Inferior parietal cortex (tissue), 1 donor: ENCODE measurements around the gene ATAD3A.
"Not testable (repeated sequence)": the region's sequence is repeated elsewhere in the genome, so short reads cannot be mapped to it uniquely, and the experiment has no call there.

ENCODE experiments used
- DNase-seq: peaks from one replicate; pipeline ENCODE4 v3.0.0-alpha.2; 2016; ENCODE audit errors: extremely low spot score

The ATAD3A gene

DNA sequence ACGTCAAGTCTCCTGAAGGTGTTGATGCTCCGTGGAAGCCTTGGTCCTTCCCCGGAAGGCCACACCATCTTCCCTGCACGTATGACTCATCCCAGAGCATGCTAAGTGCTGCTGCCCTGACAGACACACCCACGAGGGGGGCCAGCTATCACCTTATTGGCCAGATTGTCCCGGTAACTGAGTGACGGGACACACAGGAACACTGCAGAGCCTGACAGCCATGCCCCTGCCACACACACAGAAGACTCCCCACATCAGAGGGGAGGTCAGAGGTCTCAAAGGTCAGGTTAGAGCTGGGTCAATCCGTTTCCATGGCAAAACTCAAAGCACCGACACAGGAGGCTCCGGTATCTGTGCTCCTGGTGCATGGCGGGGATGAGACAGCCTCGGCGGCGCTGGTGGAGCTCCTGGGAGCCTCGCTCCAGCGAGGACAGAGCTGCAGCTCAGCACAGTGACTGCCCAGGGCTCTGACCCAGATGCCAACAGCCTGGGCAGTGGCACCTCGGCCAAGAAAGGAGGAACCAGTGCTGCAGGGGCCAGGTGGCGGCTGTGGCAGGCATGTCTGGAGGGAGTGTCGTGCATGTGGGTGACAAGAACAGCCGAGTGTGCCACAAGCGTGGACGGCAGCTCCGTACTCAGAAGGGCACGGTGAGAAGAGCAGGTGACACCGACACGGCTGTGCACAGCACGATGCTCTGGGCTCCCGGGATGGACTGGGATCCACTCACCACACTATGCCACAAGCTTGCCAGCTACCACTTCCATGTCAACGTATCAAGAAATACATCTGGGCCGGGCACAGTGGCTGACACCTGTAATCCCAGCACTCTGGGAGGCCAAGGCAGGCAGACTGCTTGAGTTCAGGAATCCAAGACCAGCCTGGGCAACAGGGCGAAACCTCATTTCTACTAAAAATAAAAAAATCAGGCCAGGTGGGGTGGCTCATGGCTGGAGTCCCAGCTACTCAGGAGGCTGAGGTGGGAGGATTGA, 43.3 kb downstream of the ATAD3A start:
- no peak for DNase-seq

GRCh38 chr1:1556505-1556904, 44.5 kb downstream of the ATAD3A start:
- no peak for DNase-seq

DNA sequence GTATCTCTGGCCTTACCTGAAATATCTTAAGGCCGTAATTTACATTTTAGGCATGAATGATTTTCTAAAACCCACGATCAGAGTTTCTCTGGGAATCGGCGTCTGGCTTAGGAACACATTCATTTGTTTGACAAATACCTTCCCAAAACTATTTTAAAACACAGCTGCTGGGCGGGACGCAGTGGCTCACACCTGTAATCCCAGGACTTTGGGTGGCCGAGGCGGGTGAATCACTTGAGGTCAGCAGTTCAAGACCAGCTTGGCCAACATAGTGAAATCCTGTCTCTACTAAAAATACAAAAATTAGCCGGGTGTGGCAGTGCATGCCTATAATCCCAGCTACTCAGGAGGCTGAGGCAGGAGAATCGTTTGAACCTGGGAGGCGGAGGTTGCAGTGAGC, 45.0 kb downstream of the ATAD3A start:
- DNase-seq, result not testable (repeated sequence)

GRCh38 chr1:1557688-1558087, 45.7 kb downstream of the ATAD3A start:
- DNase-seq, result not testable (repeated sequence)

DNA sequence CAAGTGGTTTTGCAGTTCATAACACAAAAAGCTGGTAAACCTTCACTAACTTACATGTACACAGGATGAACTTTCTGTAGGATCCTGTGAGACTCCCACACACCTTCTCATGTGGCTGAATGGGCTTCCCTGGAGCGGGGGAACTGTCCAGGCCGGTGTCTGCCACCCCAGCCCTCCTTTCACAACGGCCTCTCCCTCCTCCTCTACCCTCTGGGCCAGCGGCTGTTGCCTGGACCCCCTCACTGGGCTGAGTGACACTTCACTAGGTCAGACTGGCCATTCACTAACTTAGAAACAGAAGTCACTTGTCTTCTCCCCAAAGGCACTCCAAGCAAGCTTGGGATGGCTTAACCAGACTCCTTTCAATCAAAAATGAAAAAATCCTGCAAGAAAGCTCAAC, 46.6 kb downstream of the ATAD3A start:
- no peak for DNase-seq

DNA sequence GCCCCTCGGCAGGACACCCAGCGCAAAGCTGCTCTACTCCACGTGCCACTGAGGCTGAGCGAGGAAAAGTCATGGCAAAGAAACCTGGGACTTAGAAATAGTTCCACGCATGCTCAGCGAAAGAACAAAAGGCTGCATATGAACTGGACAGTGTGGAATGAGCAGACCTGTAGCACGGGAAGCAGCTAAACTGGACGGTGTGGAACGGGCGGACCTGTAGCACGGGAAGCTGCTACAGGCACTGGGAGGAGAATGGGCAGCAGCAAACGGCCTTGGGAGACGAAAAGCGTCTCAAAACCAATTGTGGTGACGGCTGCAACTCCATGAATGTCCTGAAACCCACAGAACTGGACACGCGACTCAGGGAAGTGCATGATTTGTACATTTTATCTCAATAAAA, 47.1 kb downstream of the ATAD3A start:
- no peak for DNase-seq

DNA sequence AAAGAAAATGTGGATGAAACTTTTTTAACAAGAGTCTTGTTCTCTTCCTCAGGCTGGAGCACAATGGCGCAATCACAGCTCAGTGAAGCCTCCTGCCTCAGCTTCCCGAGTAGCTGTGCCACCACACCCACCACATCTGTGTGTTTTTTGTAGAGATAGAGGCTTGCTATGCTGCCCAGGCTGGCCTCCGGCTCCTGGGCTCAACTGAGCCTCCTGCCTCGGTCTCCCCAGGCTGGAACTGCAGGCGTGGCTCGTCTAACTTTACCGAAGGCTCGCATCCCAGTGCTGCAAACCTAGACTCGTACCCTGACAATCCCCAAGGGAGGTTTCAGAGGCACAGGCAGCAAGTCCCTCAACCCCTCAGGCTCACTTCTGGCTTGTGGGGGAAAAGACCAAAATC, 48.2 kb downstream of the ATAD3A start:
- no peak for DNase-seq

DNA sequence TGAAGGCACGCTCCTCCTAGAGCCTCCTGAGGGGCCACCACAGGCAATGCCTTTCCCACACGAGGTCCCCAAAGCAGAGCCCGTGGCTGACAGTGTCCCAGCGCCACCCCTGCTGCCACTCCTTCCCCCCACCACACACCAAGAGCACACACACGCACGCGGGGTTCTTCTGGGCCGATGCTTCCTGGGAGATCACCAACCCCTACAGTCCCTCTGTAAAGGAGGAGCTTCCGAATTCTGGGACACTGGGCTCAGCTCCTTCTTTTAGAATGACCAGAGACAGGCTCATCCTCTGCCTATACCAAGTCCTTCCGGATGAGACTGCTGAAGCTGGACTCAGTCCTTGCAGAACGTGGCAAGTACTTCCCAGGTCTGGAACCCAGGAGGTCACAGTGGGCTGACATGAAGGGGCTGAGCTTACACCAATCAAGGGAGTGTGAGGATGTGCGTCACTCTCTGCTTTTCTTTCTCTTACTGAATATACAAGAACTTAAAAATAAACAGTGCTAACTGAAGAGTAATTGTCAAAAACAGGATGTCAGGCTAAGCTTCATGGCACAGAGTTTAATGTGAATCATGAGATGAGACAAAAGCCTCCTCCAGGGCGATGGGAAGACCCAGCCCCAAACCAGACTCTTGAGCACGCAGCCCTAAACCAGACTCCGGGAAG, 50.0 kb downstream of the ATAD3A start:
- DNase-seq, result no peak

DNA sequence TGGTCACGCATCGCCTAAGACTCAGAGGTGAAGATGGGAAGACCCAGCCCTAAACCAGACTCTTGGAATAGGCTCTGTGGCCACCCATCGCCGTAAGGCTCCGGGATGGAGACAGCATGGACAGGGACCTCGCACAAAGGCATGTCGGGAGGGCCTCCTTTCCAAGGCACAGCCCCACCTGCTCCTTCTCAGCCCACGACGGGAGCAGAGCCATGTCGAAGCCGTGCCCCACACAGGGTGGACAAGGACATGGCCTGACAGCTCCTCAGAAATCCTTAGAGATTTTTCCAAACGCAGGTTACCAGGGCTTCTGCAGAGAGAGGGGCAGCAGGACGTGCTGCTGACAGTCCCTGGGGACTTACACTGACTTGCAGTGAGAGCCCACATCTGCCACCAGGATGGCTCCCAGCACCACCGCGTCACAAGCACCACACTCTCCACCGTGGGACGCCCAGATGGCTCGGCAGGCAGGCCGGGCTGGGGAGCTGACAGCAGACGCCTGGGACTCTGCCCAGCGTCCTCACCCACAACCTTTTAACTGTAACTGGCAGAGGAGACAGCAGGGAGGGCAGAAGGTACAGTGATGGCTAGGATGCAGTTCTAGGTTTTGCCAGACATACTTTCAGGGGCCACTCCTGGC, 50.7 kb downstream of the ATAD3A start:
- no peak for DNase-seq

- DNase-seq, result no peak
Observed at GRCh38 chr1:1563688-1564087, 51.7 kb downstream of the ATAD3A start.

- no peak for DNase-seq
Observed at GRCh38 chr1:1564268-1564667, 52.3 kb downstream of the ATAD3A start.

DNA sequence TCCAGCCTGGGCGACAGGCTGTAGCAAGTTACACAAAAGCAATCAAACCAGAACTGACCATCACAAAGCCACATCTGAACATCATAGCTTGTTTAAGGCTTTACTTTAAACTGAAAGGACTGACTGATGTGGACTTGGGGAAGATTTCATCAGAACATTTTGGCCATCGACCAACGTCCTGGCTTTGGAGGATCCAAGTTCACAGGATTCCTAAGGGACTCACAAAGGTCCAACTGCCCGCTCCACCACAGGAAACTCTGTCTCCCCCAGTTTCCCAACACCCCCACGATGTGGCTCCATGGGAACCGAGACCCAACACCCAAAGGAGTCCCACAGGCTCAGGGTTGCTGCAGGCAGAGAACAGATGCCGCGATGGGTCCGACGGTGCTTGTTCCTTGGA, 53.4 kb downstream of the ATAD3A start:
- no peak for DNase-seq

DNA sequence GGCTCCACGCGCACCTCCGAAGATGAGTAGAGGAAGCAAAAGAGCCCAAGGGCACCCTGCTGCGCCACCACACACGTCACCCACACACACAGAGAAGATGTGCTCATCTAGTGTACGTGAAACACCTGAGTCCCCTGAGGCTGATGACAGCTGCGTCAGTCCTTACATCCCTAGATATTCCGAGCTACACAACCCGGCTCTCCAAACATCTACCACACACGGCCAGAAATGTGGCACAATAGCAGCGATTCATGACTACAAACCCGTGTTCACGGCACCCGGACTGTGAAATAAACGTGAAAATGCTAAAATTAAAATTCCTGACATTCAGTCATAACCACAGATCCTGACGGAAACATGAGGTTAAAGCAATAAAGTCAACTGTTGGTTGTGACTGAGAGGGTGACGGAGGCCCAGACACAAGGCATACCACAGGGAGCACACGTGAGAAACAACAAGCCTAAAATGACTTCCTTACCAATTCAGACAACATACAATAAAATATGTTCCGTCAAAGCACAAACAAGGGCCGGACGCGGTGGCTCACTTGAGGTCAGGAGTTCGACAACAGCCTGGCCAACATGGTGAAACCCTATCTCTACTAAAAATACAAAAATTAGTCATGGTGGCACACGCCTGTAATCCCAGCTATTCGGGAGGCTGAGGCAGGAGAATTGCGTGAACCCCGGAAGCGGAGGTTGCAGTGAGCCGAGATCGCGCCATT, 55.4 kb downstream of the ATAD3A start:
- no peak for DNase-seq

DNA sequence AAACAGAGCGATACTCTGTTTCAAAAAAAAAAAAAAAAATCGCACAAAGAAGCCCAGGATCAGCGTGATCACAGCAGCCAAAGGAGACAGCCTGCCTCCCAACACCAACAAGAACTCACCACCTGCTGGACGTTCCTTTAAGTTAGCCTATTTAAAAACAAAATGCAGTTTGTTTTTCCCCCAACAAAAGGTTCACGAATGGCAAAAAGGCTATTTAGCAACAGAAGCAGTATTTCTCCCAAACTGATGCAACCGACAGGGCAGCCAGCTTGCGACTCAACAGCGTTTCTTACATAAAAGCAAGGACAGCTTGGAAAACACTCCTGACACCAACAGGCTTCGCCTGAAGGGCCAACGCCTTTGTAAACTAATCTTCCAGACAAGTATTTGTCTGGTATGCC, 55.9 kb downstream of the ATAD3A start:
- no peak for DNase-seq

GRCh38 chr1:1569341-1569740, 57.4 kb downstream of the ATAD3A start:
- DNase-seq, result no peak

DNA sequence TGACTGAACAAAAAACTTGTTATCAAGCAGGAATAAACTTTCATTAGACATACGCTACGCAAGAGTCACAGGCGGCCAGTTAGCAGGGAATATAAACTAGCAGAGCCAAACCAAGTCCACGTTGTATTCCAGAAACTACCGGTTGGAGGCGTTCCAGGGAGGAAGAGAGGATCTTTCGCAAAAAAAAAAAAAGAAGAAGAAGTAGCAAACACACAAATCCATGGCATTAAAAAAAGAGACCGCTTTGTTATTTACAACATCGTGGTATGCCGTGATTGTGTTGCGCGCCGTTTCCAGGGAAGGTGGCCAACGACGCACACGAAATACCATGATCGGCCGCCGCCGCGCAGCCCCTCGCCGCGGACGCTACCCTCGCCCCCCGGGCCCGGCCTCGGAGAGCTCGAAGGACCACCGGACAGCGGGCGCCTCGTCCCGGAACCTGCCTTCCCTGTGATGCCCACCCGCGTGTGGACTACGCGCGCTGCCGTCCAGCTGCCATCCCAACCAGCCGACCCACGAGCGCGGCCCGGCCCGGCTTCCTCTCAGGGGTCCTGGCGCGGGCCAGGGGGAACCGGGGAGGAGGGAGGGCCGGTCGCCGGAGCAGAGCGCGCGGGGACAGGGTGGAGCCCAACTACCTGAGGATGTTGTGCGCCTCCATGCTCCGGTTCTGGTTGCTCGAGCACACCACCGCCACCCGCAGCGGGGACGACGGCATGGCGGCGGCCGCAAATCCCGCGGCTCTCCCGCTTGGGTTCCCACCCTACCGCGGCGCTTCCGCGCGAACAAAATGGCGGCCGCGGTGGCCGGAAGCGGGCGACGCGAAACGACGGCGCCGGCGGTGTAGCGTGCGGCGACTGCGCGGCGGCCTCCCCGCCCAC, 62.1 kb downstream of the ATAD3A start:
- peak; percentile 59 for DNase-seq

DNA sequence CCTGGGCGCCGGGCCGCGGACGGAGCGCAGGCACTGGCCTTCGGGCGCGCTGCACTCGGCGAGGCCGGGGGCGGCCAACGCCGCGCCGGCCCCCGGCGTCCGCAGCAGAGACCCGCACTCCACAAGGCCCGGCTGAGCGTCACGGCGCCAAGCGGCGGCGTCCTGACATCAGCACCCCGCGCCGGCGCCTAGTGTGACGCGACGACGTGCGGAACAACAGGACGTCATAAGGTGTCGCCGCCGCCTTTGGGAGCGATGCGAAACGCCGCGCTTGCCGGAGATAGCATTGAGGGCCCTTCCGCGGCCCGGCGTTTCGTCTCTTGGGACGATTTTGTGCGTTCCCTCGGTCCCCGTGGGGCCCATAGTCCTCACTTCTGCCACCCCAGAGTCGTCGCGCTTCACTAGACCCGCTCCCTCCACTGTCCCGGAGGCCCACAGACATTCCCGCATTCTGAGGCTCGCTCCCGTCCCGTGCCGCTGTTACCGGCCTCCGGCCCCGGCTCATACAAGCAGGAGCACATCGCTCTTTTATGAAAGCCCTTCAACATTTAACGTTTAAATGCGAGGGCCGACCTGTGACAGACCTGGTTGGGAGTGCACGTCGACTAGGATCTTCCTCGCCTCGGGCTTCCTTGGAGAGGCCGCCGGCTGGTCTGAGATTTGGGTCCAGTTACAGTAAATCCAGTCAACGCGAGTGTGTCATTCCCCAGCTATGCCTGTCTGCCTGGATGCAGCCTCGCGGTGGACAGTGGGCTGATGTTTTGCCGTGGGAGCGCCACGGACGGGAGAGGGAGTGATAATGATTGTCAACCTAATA, 63.0 kb downstream of the ATAD3A start, which contains the start of gene SSU72:
TSS of gene SSU72 (minus strand) at position 143 of the 817 bp plus-strand sequence. CDS start 306 bp downstream, outside the sequence.
- peak; percentile 91 for DNase-seq

DNA sequence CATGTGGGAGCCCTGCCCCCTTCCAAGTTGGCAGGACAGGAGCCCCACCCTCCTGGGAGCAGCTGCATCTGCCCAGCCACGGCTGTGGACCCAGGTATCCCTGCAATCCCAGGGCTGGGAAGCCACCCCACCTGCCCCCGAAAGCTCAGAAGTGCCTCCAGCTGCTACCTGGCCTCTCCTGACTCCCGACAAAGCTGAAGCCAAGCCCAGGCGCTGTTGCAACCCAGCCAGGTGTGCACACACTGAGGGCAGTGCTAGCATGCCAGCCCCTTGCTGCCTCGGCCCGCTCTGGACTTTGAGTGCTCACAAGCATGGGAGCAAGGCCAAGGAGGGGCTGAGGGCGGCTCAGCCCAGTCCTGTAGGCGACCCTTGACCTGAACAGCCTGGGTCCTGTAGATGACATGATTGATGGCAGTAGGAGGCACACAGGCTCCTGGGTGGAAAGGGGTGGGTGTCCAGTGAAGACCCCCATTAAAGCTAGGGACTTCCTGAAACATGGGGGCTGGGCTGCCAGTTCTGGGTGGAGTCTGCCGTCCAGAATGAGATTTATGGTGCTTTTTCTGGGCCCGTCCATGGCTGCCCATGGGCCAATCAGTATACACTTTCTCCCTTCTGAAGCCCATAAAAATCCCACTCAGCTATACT, 65.5 kb downstream of the ATAD3A start:
- DNase-seq, result no peak

DNA sequence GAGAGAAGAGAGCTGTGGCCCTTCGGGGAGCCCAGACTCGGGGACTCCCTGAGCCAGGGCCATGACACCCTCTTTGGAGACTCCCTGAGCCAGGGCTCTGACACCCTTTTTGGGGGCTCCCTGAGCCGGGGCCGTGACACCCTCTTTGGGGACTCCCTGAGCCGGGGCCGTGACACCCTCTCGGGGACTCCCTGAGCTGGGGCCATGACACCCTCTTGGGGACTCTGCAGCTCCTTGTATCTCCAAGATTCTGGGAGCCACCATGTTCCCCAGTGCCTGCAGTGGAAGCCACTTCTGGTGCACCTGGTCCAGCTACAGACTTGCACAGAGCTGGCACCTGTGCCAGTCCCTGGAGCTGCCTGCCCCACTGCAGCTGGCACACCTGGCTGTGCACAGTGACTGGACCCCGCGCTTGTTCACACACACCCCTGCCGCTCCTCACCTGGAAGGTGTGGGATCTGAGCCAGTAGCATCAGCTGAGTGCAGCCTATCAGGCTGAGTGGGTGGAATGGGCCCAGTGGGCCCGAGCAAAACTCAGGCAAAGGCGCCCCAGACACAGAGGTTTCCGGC, 66.5 kb downstream of the ATAD3A start:
- no peak for DNase-seq
